ENCODE results near the gene MRGPRF. TPM values are rescaled to one million over a fixed set of nuclear protein-coding genes. Genes with fewer than 3 reads are reported as not detected.
A peak's percentile ranks its signal among the peaks of the same experiment; 100 is the strongest.

The MRGPRF gene
- total RNA-seq, 1 donor from 2014 or later, result 29.8 TPM

- DNase-seq (ENCODE audit: low spot score), result no peak
Measured at GRCh38 chr11:69050592-69051380, 37.7 kb upstream of the MRGPRF start.

GRCh38 chr11:69049490-69049867 lies 36.4 kb upstream of the MRGPRF start:
- no peak for DNase-seq (ENCODE audit: low spot score)

- peak; percentile 97 for DNase-seq (ENCODE audit: low spot score)
Measured at GRCh38 chr11:69048694-69049489, 35.8 kb upstream of the MRGPRF start, which contains the start of gene TPCN2. TPCN2 (plus strand) TSS chr11:69048932; CDS start chr11:69048998, 66 bp downstream.

DNA sequence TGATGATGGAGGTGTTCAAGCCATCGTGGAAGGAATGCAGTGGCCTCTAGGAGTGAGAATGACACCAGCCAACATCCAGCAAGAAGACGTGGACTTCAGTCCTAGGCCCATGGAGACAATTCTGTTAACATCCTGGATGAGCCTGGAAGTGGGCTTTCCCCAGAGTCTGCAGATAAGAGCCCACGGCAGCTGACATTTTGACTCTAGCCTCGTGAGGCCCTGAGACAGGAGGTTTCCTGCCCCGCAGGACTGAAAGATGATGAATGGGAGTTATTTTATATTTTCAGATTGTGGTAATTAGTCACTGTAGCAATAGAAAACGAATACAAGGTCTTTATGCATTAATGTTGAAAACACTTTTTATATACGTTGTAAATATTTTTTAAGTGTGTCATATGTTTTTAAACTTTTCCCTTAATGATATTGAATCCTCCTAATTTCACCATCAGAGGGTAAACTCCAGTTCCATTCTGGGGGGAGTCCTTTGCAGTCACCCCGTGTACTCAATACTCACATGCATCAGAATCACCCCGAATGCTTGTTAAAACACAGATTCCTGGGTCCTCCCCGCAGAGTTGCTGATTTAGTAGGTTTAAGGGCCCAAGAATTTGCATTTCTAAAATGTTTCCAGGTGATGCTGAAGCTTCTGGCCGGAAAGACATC lies 35.1 kb upstream of the MRGPRF start:
- DNase-seq (ENCODE audit: low spot score), result no peak

GRCh38 chr11:69044111-69045013 lies 31.3 kb upstream of the MRGPRF start:
- no peak for DNase-seq (ENCODE audit: low spot score)

DNA sequence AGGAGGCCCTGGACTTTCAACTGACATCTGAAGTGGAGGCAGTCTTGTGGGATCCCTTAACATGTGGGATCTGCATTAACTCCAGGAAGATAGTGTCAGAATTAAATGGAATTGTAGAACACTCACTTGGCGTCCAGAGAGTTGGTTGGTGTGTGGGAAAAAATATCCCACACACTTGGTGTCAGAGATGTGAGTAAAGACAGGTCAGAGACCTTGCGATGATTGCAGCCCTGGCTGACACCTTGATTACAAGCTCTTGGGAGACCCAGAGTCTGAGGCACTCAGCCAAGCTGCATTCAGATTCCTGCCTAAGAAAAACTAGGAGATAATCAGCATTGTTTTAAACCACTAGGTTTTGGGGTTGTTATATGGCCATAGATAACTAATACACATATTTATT lies 28.5 kb upstream of the MRGPRF start:
- no peak for DNase-seq (ENCODE audit: low spot score)

DNA sequence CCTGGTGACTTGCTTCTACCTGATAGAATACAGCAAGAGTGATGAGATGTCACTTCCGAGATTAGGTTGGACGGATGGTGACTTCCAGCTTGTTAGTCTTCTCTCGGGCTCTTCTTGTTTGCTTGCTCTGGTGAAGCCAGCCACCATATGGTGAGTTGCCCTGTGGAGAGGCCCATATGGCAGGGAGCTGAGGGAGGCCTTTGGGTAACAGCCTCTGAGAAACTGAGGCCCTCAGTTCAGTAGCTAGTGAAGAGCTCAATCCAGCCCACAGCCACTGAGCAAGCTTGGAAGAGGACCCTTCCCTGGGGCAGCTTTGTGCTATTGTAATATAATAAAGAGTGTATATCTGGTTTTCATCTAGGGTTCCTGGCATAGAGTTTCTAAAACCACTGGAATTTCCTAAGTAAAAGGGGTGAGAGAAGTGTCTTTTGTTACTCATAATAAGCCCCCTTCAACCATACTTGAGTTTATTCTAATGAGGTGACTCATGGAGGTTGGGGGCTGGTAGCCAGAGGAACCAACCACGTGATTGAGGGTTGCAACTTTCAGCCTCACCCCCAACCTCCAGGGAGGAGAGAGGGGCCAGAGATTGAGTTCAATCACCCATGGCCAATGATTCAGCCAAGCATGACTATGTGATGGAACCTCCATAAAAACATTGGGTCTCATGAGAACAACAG lies 27.7 kb upstream of the MRGPRF start:
- no peak for DNase-seq (ENCODE audit: low spot score)

DNA sequence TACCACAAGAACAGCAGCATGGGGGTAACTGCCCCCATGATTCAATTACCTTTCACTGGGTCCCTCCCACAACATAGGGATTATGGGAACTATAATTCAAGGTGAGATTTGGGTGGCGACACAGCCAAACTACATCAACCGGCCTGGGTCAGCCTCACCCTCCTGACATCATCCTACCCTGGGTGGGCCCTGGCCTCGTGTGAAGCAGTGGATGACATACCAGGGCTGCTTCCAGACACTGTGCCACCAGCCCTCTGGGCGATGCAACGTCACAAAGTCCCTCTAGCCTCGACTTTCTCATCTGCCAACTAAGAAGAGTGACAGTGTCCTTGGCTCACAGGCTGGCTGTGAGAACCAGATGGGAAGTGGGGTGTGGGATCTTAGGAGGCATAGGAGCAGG lies 27.0 kb upstream of the MRGPRF start:
- no peak for DNase-seq (ENCODE audit: low spot score)

GRCh38 chr11:69039501-69039900 lies 26.5 kb upstream of the MRGPRF start:
- DNase-seq (ENCODE audit: low spot score), result no peak

DNA sequence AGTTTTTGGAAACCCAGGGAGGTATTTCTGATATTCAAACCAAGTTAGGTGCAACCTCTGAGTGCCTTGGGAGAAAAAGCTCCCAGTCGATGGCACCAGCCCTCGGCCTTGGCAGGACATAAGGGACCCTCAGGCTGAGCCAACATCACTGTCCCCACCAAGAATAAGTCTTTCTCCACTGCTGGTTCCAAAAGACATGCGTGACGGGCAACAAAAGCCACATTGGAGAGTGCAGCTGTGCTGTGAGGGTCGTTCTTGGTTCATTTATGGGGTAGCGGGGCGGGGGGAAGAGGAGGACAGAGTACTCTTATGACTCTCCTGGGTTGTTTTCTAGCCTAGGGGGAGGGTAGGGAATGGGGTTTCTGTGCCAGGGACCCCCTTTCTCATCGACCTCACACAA lies 24.5 kb upstream of the MRGPRF start:
- no peak for DNase-seq (ENCODE audit: low spot score)

GRCh38 chr11:69037074-69037473 lies 24.0 kb upstream of the MRGPRF start:
- no peak for DNase-seq (ENCODE audit: low spot score)

GRCh38 chr11:69035946-69036340 lies 22.9 kb upstream of the MRGPRF start:
- peak; percentile 89 for DNase-seq (ENCODE audit: low spot score)

DNA sequence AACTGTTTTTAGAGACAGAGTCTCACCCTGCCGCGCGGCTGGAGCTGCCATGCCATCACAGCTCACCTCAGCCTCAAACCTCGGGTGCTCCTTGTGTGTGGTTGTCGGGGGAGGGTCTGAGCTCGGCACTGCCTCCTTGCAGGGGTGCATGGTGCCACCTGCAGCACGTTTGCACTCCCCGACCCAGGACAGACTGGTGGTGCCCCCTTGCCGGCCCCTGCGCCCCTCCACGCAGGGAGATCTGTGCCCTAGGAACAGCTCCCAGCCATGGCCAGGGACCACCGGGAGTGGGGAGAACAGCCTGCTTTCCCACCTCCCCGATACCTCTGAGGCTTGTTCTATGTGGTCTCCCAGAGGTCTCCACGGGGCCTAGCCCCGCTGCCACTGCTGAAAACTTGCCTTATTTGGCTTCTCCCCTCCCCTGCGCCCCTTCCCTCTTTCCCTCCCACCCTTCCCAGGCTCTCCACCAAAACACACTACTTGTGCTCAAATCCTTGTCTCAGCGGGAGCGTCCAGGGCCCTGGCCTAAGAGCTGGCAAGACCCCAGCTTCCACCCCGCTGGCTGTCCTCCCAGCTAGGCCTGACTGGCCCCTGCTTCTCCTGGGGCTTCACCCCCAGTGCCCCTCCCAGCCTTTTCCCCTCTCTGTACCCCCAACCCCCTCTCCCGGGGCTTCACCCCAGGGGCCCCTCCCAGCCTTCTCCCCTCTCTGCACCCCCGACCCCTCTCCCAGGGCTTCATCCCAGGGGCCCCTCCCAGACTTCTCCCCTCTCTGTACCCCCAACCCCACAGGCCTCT lies 22.3 kb upstream of the MRGPRF start:
- no peak for DNase-seq (ENCODE audit: low spot score)

DNA sequence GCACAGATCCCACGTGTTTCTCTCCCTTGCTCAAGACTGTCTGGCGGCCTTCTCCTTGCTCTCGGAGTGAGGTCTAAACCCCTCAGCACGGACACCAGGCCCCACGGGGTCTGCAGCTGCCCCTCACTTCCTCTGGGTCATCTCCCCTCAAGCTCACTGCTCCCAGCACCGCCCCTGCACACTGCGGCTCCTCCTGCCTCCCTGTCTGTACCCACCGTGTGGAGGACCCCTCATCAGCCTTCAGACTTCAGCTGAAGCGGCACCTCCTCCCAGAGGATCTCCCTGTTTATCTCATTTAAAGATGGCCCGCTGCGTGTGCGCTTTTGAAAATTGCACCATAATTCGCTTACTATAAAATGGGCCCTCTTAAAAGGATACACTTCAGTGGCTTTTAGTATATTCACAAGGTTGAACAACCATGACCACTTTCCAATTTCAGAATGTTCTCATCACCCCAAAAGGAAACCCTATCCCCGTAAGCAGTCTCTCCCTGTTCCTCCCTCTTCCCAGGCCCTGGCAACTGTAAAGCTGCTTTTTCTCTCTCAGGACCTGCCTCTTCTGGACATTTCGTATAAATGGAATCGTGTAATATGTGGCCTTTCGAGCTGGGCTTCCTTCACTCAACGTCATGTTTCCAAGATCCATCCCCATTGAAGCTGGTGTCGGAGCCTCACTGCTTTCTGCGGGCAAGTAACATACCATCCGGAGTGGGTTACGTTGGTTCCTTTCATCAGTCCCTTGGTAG lies 21.2 kb upstream of the MRGPRF start:
- DNase-seq (ENCODE audit: low spot score), result no peak

DNA sequence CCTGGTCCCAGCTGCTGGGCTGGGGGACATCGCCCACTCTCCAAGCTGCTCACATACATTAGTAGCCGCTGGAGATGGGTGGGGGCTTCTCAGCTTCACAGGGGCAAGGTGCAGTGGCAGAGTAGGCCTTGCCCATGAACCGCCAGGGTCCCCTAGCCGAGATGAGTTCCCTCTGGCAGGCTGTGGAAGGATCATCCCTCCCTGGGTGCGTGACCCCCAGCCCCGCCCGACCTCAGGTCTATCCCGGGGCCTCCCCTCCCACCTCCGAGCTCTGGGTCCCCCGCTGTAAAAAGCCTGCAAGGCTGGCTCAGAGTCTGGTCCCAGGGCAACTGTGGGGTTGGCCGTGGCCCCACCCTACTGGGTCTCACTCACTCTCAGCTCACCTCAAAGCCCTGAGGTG lies 20.4 kb upstream of the MRGPRF start:
- no peak for DNase-seq (ENCODE audit: low spot score)

- no peak for DNase-seq (ENCODE audit: low spot score)
Measured at GRCh38 chr11:69032833-69033232, 19.8 kb upstream of the MRGPRF start.

GRCh38 chr11:69030301-69030700 lies 17.3 kb upstream of the MRGPRF start:
- DNase-seq (ENCODE audit: low spot score), result no peak

DNA sequence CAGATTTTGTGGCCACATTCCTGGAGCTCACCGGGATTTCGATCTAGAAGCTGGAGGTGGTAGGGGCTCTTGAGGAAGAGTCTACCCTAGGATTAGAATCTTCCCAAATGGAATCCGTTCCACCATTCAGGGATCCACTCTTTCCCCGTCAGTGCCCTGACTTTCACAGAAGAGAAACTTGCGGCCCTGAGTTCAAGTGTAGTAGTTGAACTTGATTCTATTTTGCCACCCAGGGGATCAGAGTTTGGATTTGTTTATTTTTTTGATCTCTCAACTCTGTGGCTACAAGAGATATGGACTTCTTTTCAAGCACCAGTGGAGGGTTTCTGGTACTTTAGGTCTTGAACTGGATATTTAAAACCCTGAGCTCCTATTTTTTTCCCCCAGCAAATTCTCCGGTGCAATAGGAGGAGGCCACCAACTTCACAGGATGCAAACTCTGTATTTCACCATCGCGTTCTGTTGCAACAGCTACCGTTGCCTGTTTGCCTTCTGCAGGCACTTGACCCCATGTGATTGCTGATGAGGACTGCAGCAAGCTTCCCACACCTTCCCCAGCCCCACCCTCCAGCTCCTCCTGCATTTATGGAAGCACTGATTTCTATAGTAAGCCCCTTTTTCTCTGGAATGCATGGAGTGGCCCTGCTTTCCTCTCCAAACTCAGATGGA lies 14.8 kb upstream of the MRGPRF start:
- DNase-seq (ENCODE audit: low spot score), result no peak

Measured in mesenteric fat pad (tissue), 1 donor.